PC-9 (cell line): ENCODE data around the gene DYNLT3.

ENCODE experiments used
- EZH2 ChIP-seq: fragments of 200-600 bp; sonication (generic); IDR thresholded peaks from 2 replicates; pipeline ENCODE4 v1.8.0; 2017; ENCODE audit warnings: antibody characterized with exemption, low read depth
- TF ChIP-seq, protein P1 (sequence below): fragments of 200-600 bp; sonication (generic); conservative IDR thresholded peaks from 2 replicates; pipeline ENCODE4 v1.6.1; 2017; ENCODE audit warnings: mixed run types, antibody characterized with exemption, mild to moderate bottlenecking, moderate library complexity

DNA sequence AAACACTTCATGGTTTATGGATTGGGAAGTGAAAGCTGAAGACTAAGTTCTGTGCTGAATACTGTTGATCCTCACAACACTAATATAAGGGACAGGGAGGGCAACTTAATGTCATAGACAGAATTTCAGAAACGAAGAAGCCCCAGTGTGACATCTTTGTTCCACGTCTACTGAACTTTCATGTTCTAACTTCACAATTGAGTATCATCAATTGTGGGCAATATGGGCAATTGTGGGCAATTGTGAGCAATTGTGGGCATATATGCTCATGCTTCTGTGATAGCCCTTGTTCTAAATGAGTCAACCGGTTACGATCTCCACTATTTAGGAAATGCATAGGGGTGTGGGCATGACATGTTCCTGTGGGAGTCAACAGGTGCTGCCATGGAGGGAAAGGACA lies 33.8 kb downstream of the DYNLT3 start:
- TF ChIP-seq, protein P1, sequence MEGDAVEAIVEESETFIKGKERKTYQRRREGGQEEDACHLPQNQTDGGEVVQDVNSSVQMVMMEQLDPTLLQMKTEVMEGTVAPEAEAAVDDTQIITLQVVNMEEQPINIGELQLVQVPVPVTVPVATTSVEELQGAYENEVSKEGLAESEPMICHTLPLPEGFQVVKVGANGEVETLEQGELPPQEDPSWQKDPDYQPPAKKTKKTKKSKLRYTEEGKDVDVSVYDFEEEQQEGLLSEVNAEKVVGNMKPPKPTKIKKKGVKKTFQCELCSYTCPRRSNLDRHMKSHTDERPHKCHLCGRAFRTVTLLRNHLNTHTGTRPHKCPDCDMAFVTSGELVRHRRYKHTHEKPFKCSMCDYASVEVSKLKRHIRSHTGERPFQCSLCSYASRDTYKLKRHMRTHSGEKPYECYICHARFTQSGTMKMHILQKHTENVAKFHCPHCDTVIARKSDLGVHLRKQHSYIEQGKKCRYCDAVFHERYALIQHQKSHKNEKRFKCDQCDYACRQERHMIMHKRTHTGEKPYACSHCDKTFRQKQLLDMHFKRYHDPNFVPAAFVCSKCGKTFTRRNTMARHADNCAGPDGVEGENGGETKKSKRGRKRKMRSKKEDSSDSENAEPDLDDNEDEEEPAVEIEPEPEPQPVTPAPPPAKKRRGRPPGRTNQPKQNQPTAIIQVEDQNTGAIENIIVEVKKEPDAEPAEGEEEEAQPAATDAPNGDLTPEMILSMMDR, result no peak
- no peak for TF ChIP-seq EZH2
